AG09309 (cell line): ENCODE measurements around the gene AKIRIN1.
"Not testable (repeated sequence)": the region's sequence is repeated elsewhere in the genome, so short reads cannot be mapped to it uniquely, and the experiment has no call there.

Source experiments
- DNase-seq: peaks from one replicate; pipeline ENCODE4 v3.0.0-alpha.2; 2010; ENCODE audit warnings: low read depth
- H3K4me3 ChIP-seq: 2 replicates; pipeline ENCODE4 v1.5.1; 2011; ENCODE audit warnings: mild to moderate bottlenecking, low read depth, low read length, moderate library complexity; ENCODE audit not compliant: control insufficient read depth
- CTCF ChIP-seq: IDR thresholded peaks from 2 replicates; pipeline ENCODE4 v1.5.1; 2011; ENCODE audit warnings: mild to moderate bottlenecking, low read depth, low read length, inconsistent platforms; ENCODE audit not compliant: insufficient read depth, control insufficient read depth; ENCODE audit errors: missing control alignments

The AKIRIN1 gene

GRCh38 chr1:38997901-38998190 is 6.8 kb downstream of the AKIRIN1 start:
- no peak for TF ChIP-seq CTCF
- DNase-seq = no peak
- no peak overlapping the region for H3K4me3 ChIP-seq

- DNase-seq = no peak
- TF ChIP-seq CTCF = no peak
- H3K4me3 ChIP-seq = no peak overlapping the region
Measured at GRCh38 chr1:39001516-39002421, 10.7 kb downstream of the AKIRIN1 start.

- no peak for DNase-seq
- TF ChIP-seq CTCF = no peak
Measured at GRCh38 chr1:39003281-39003680, 12.2 kb downstream of the AKIRIN1 start.

GRCh38 chr1:39003794-39004193 is 12.7 kb downstream of the AKIRIN1 start:
- TF ChIP-seq CTCF = no peak
- no peak overlapping the region for H3K4me3 ChIP-seq
- DNase-seq = no peak

More at GRCh38 chr1:39003281-39003680, 12.2 kb downstream of the AKIRIN1 start:
- H3K4me3 ChIP-seq = no peak overlapping the region

GRCh38 chr1:39006287-39006686 is 15.2 kb downstream of the AKIRIN1 start:
- H3K4me3 ChIP-seq = no peak overlapping the region
- DNase-seq = no peak
- no peak for TF ChIP-seq CTCF

GRCh38 chr1:39006726-39007645 is 15.9 kb downstream of the AKIRIN1 start:
- no peak for TF ChIP-seq CTCF

GRCh38 chr1:39014956-39015355 is 23.9 kb downstream of the AKIRIN1 start:
- not testable (repeated sequence) for DNase-seq, H3K4me3 ChIP-seq

More at GRCh38 chr1:39006726-39007645, 15.9 kb downstream of the AKIRIN1 start:
- DNase-seq = no peak
- H3K4me3 ChIP-seq = no peak overlapping the region
